ENCODE data around the gene CACNG4. TPM values are rescaled to one million over a fixed set of nuclear protein-coding genes. Genes with fewer than 3 reads are reported as not detected.

CACNG4 gene
- total and polyA plus RNA-seq, 9 of the 15 experiments (the other 6 are each of a cell fraction or from before 2014, with no cell fraction given), result 0.07 TPM; not detected in 8

DNA sequence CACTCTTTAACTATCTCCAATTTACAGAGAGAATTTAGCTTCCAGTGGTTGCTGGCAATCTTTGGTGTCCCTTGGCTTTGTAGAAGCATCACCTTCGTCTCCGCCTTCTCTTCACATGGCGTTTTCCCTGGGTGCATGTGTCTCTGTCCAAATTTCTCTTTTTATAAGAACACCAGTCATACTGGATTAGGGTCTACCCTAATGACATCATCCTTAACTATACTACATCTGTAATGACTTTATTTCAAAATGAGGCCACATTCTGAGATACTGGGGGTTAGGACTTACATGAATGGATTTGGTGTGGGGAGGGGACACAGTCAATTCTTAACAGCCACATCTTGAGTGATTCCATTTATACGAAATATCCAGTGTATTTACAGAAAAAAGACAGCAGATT, 22.2 kb downstream of the CACNG4 start:
- no peak for DNase-seq (ENCODE audit: extremely low read depth in 1 of 4, low spot score in 3 of 4)
- H3K9ac ChIP-seq (ENCODE audit: insufficient read depth in 1 of 2, low read depth in 2 of 2, low read length in 2 of 2), result no peak overlapping the region
- POLR2A ChIA-PET, result no interaction called here
- no peaks in the 10 kb centered on the region for H3K9me1 ChIP-seq (ENCODE audit: control insufficient read depth, insufficient read depth, low read length)
- no peak overlapping the region for H3K4me3 ChIP-seq
- no peak for ATAC-seq
- CTCF ChIA-PET (ENCODE audit: low intra/inter-chr PET ratio), result no interaction called here
- TF ChIP-seq XRCC3 (IDR thresholded peaks at IDR 0.05), result no peak
- TF ChIP-seq SRSF1 (IDR thresholded peaks at IDR 0.05; ENCODE audit: low read depth, low read length), result no peak
- TF ChIP-seq PHB2 (IDR thresholded peaks at IDR 0.05; ENCODE audit: low read depth), result no peak
- no peak for TF ChIP-seq KAT8 (IDR thresholded peaks at IDR 0.05; ENCODE audit: low read depth)
- TF ChIP-seq ZBTB8A (IDR thresholded peaks at IDR 0.05; ENCODE audit: partially characterized antibody), result no peak
- no peak for TF ChIP-seq STAT5B (CRISPR knock-in tag; IDR thresholded peaks at IDR 0.05)
- no peak for TF ChIP-seq TFAP4 (CRISPR knock-in tag; IDR thresholded peaks at IDR 0.05; ENCODE audit: borderline replicate concordance)
- TF ChIP-seq HMG20B (CRISPR knock-in tag; IDR thresholded peaks at IDR 0.05), result no peak
- no peak for TF ChIP-seq GTF2F1 (IDR thresholded peaks at IDR 0.05; ENCODE audit: low read depth, low read length)
- no peak for TF ChIP-seq NR1H2 (CRISPR knock-in tag; IDR thresholded peaks at IDR 0.05)
- TF ChIP-seq, protein P1, sequence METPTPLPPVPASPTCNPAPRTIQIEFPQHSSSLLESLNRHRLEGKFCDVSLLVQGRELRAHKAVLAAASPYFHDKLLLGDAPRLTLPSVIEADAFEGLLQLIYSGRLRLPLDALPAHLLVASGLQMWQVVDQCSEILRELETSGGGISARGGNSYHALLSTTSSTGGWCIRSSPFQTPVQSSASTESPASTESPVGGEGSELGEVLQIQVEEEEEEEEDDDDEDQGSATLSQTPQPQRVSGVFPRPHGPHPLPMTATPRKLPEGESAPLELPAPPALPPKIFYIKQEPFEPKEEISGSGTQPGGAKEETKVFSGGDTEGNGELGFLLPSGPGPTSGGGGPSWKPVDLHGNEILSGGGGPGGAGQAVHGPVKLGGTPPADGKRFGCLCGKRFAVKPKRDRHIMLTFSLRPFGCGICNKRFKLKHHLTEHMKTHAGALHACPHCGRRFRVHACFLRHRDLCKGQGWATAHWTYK (CRISPR knock-in tag; IDR thresholded peaks at IDR 0.05), result no peak
- no peak for TF ChIP-seq SP2 (IDR thresholded peaks at IDR 0.05; ENCODE audit: extremely low read depth, low read depth, low read length, poor library complexity, severe bottlenecking)
- no peak for TF ChIP-seq GABPA (tag; conservative IDR thresholded peaks at IDR 0.05; ENCODE audit: low read depth)
- no peak for TF ChIP-seq ZNF184 (CRISPR knock-in tag; IDR thresholded peaks at IDR 0.05)
- no peak for TF ChIP-seq NCOA4 (IDR thresholded peaks at IDR 0.05; ENCODE audit: partially characterized antibody)
- TF ChIP-seq, protein P2, sequence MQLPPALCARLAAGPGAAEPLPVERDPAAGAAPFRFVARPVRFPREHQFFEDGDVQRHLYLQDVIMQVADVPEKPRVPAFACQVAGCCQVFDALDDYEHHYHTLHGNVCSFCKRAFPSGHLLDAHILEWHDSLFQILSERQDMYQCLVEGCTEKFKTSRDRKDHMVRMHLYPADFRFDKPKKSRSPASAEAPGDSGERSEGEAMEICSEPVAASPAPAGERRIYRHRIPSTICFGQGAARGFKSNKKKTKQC (CRISPR knock-in tag; IDR thresholded peaks at IDR 0.05), result no peak
- no peak for TF ChIP-seq SNIP1 (IDR thresholded peaks at IDR 0.05; ENCODE audit: low read depth)
- TF ChIP-seq KLF16 (IDR thresholded peaks at IDR 0.05), result no peak
- no peak for TF ChIP-seq ETS1 (conservative IDR thresholded peaks at IDR 0.05; ENCODE audit: control insufficient read depth, low read depth, low read length)
- BruUV-seq (replicated peaks), result no TSS peak
- peaks cover 10% of the 10 kb centered on the region; the same call in 1 of the 2 replicates for H4K20me1 ChIP-seq (replicated peaks; ENCODE audit: control insufficient read depth, insufficient read depth, low read length)
- in situ Hi-C loops (cut with MboI) (no loop called here), intact Hi-C loops (cut with micrococcal nuclease) (no loop called here)
- 3% methylated on average over 4 of the region's 4 CpGs for WGBS (ENCODE audit: insufficient coverage, low coverage, missing lambda C conversion rate)
- H3K36me3 ChIP-seq (ENCODE audit: control insufficient read depth, insufficient read depth, low read length), result no peaks in the 10 kb centered on the region
- no peak overlapping the region for H2AFZ ChIP-seq (ENCODE audit: low read depth, low read length)
- no peaks in the 10 kb centered on the region for H3K4me1 ChIP-seq (replicated peaks in 1 of 2; ENCODE audit: control insufficient read depth in 2 of 2, insufficient read depth in 2 of 2, low read length in 2 of 2)
- no peak overlapping the region for H3K4me2 ChIP-seq (ENCODE audit: insufficient read depth, low read length)
- no peak overlapping the region for H3K27ac ChIP-seq (ENCODE audit: extremely low read depth, low read depth, low read length)
- no peaks in the 10 kb centered on the region; the same call in 1 of the 2 replicates for H3K9me3 ChIP-seq (replicated peaks; ENCODE audit: control insufficient read depth, insufficient read depth, low read depth, low read length)
- H3K79me2 ChIP-seq (ENCODE audit: control insufficient read depth, insufficient read depth, low read length), result no peaks in the 10 kb centered on the region
- FAIRE-seq, result no peak
- H3K27me3 ChIP-seq (ENCODE audit: control insufficient read depth in 2 of 2, insufficient read depth in 2 of 2, low read length in 2 of 2), result peaks cover 29 to 63% of the 10 kb centered on the region in 2 experiments

Data from K562 (cell line).